Gastroesophageal sphincter (tissue), 3 donors: ENCODE data around the gene RNLS.
A peak's percentile ranks its signal among the peaks of the same experiment; 100 is the strongest.

Experiments
- EP300 ChIP-seq: sonication (generic); formaldehyde crosslinking; IDR thresholded peaks from one replicate; pipeline ENCODE4 v1.6.1; 2017; ENCODE audit warnings: antibody characterized with exemption, mild to moderate bottlenecking
- POLR2AphosphoS5 ChIP-seq: sonication (generic); formaldehyde crosslinking; IDR thresholded peaks from one replicate; pipeline ENCODE4 v1.6.1; 2017; ENCODE audit warnings: antibody characterized with exemption
- TF ChIP-seq, protein P1 (sequence below), 4 experiments: fragments of 200-600 bp in 2 of 4; fragments of 450-650 bp in 2 of 4; sonication (generic) in 1 of 4; IDR thresholded peaks; one replicate each; pipeline ENCODE4 v1.5.1; 2017 to 2019; ENCODE audit warnings: antibody characterized with exemption in 4 of 4, mild to moderate bottlenecking in 2 of 4, moderate library complexity in 2 of 4

GRCh38 chr10:88582806-88583583 is at the start of gene RNLS:
- TF ChIP-seq, protein P1, sequence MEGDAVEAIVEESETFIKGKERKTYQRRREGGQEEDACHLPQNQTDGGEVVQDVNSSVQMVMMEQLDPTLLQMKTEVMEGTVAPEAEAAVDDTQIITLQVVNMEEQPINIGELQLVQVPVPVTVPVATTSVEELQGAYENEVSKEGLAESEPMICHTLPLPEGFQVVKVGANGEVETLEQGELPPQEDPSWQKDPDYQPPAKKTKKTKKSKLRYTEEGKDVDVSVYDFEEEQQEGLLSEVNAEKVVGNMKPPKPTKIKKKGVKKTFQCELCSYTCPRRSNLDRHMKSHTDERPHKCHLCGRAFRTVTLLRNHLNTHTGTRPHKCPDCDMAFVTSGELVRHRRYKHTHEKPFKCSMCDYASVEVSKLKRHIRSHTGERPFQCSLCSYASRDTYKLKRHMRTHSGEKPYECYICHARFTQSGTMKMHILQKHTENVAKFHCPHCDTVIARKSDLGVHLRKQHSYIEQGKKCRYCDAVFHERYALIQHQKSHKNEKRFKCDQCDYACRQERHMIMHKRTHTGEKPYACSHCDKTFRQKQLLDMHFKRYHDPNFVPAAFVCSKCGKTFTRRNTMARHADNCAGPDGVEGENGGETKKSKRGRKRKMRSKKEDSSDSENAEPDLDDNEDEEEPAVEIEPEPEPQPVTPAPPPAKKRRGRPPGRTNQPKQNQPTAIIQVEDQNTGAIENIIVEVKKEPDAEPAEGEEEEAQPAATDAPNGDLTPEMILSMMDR (IDR thresholded peaks at IDR 0.05): peak; percentile 73 to 94 (median 80)
- TF ChIP-seq POLR2AphosphoS5 (peak; percentile 69), EP300 (no peak)
